Glutamatergic neuron (in vitro differentiated cells): ENCODE results near the gene TMEM205. TPM values are rescaled to one million over a fixed set of nuclear protein-coding genes. Genes with fewer than 3 reads are reported as not detected.

Source experiments
- DNase-seq: peaks from one replicate; pipeline ENCODE4 v3.0.0; 2022
- H3K27ac Mint-ChIP-seq: one replicate; pipeline ENCODE4 v1.8.0; 2020; ENCODE audit warnings: mild to moderate bottlenecking, mixed read lengths, inconsistent platforms; ENCODE audit not compliant: unreplicated experiment
- H3K27me3 Mint-ChIP-seq: one replicate; pipeline ENCODE4 v1.8.0; 2020; ENCODE audit warnings: mild to moderate bottlenecking, moderate library complexity, mixed read lengths, inconsistent platforms; ENCODE audit not compliant: unreplicated experiment
- H3K36me3 Mint-ChIP-seq: one replicate; pipeline ENCODE4 v1.8.0; 2020; ENCODE audit warnings: mild to moderate bottlenecking, mixed read lengths, inconsistent platforms; ENCODE audit not compliant: unreplicated experiment
- H3K4me1 Mint-ChIP-seq: one replicate; pipeline ENCODE4 v1.8.0; 2020; ENCODE audit warnings: mild to moderate bottlenecking, low read depth, mixed read lengths, inconsistent platforms; ENCODE audit not compliant: unreplicated experiment
- H3K4me3 Mint-ChIP-seq: one replicate; pipeline ENCODE4 v1.8.0; 2020; ENCODE audit warnings: mild to moderate bottlenecking, mixed read lengths, inconsistent platforms; ENCODE audit not compliant: unreplicated experiment
- H3K9me3 Mint-ChIP-seq: one replicate; pipeline ENCODE4 v1.8.0; 2020; ENCODE audit warnings: mild to moderate bottlenecking, moderate library complexity, mixed read lengths, inconsistent platforms; ENCODE audit not compliant: unreplicated experiment
- total RNA-seq: library from RNA; stranded (reverse); fragmentation: NEBNext Ultra II Directional; extraction: Animal tissue kit (Norgen Biotek cat#: 25700); gene quantifications from one replicate; pipeline ENCODE4 v1.2.1, GENCODE V29; 2021; ENCODE audit not compliant: unreplicated experiment
- TF ChIP-seq, protein P1 (sequence below): fragments of 200-600 bp; sonication (generic); IDR thresholded peaks from one replicate; pipeline ENCODE4 v1.5.0; 2021; ENCODE audit not compliant: partially characterized antibody, unreplicated experiment

Gene TMEM205
- total RNA-seq, 1 donor from 2014 or later = 43.1 TPM

DNA sequence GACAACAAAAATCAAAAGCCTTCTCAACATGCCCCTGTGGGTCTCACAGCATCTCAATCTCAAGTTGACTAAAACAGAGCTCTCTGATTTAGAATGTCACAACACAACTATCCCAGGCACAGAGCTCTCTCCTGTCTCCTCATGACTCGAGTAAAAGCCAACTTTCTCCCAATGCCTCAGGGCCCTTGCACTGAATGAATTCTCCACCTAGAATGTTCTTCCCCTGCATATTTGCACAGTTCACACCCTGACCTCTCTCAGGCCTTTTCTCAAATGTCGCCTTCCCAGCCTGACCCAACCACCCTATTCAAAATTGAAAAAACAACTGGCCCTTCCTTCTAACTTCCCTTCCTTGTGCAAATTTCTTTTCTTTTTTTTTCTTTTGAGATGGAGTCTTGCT lies 24.7 kb upstream of the TMEM205 start:
- TF ChIP-seq, protein P1, sequence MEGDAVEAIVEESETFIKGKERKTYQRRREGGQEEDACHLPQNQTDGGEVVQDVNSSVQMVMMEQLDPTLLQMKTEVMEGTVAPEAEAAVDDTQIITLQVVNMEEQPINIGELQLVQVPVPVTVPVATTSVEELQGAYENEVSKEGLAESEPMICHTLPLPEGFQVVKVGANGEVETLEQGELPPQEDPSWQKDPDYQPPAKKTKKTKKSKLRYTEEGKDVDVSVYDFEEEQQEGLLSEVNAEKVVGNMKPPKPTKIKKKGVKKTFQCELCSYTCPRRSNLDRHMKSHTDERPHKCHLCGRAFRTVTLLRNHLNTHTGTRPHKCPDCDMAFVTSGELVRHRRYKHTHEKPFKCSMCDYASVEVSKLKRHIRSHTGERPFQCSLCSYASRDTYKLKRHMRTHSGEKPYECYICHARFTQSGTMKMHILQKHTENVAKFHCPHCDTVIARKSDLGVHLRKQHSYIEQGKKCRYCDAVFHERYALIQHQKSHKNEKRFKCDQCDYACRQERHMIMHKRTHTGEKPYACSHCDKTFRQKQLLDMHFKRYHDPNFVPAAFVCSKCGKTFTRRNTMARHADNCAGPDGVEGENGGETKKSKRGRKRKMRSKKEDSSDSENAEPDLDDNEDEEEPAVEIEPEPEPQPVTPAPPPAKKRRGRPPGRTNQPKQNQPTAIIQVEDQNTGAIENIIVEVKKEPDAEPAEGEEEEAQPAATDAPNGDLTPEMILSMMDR = no peak
- Mint-ChIP-seq H3K9me3 (peaks cover 3% of the 10 kb centered on the region), H3K27me3 (peaks cover 6% of the 10 kb centered on the region), H3K36me3 (no peaks in the 10 kb centered on the region), H3K4me1 (peaks cover 12% of the 10 kb centered on the region), H3K27ac (no peak overlapping the region), H3K4me3 (no peak overlapping the region)
- DNase-seq = no peak

DNA sequence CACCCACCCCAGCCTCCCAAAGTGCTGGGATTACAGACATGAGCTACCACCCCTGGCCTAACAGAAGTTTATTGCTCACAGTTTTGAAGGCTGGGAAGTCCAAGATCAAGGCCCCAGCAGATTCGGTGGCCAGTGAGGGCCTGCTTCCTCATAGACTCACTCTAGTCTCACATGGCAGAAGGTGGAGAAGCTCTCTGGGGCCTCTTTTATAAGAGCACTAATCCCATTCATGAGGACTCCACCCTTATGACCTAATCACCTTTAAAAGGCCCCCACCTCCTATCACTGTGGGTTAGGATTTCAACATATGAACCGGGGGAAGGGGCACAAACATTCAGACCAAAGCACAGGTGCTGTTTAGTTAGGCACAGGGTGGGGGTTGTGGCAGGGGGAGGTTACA lies 21.5 kb upstream of the TMEM205 start:
- TF ChIP-seq, protein P1 = no peak
- no peak for DNase-seq
- Mint-ChIP-seq H3K27ac (no peak overlapping the region), H3K4me3 (no peak overlapping the region), H3K4me1 (peaks cover 12% of the 10 kb centered on the region), H3K27me3 (peaks cover 11% of the 10 kb centered on the region), H3K9me3 (peaks cover 3% of the 10 kb centered on the region), H3K36me3 (no peaks in the 10 kb centered on the region)

DNA sequence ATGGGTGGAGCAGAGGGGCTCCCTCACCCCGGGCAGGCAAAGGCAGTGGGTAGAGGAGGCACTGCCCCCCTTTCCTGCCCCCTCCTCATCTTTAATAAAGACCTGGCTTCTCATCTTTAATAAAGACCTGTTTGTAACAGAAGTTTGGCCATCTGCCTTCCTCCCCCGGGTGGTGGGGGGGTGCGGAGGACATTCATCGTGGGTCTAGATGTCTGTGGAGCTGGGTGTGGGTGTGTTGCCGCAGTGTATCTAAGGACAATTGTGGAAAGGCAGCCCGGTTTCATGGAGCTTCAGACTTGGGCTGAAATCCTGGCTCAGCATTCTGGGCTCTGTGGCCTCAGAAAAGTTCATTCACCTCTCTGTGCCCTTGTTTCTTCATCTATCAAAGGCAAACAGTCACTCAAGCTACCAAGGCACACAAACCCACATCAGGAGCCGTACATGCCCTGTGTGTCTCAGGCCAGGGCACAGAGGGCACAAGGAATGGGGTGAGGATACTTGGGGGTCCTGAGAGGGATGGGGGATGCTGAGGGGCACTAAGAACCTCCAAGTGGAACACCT lies 19.6 kb upstream of the TMEM205 start:
- Mint-ChIP-seq H3K4me3 (peak overlapping the region; percentile 30), H3K9me3 (peaks cover 8% of the 10 kb centered on the region), H3K27me3 (peaks cover 6% of the 10 kb centered on the region), H3K4me1 (peaks cover 18% of the 10 kb centered on the region), H3K27ac (peak overlapping the region; percentile 66), H3K36me3 (no peaks in the 10 kb centered on the region)
- no peak for DNase-seq
- TF ChIP-seq, protein P1 = no peak

DNA sequence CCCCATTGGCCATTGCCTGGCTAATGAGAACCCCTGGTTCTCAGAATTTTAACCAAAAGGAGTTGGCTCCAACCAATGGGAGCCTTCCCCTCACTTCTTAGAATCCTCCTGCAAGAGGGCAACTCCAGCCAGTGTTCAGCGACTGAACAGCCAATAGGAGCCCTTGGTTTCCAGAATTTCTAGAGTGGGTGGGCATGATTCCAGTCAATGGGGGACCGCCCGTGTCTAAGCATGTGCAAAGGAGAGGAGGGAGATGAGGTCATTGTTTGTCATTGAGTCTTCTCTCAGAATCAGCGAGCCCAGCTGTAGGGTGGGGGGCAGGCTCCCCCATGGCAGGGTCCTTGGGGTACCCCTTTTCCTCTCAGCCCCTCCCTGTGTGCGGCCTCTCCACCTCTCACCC lies 18.9 kb upstream of the TMEM205 start:
- Mint-ChIP-seq H3K27ac (no peak overlapping the region), H3K9me3 (peaks cover 8% of the 10 kb centered on the region), H3K4me3 (no peak overlapping the region), H3K4me1 (peaks cover 18% of the 10 kb centered on the region), H3K27me3 (peaks cover 6% of the 10 kb centered on the region), H3K36me3 (no peaks in the 10 kb centered on the region)
- no peak for DNase-seq
- TF ChIP-seq, protein P1 = no peak

DNA sequence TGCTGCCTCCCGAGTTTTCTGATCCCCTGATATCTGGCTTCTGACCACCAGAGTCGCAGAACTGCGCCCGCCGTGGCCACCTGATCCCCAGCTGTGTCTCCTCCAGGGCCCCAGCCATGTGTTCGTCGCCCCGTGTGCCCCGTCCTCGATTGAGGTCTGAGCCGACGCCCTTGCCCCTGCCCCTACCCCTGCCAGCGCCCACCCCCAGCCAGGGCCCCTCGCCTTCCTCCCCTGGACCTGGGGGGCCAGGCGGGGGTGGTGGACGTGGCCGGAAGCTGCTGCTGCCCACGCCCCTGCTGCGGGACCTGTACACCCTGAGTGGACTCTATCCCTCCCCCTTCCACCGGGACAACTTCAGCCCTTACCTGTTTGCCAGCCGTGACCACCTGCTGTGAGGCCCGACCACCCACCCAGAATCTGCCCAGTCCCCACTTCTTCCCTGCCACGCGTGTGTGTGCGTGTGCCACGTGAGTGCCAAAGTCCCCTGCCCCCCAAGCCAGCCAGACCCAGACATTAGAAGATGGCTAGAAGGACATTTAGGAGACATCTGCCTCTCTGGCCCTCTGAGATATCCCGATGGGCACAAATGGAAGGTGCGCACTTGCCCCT lies 18.3 kb upstream of the TMEM205 start:
- DNase-seq = no peak
- Mint-ChIP-seq H3K4me3 (no peak overlapping the region), H3K36me3 (no peaks in the 10 kb centered on the region), H3K9me3 (peaks cover 8% of the 10 kb centered on the region), H3K27me3 (peaks cover 6% of the 10 kb centered on the region), H3K27ac (no peak overlapping the region), H3K4me1 (peaks cover 16% of the 10 kb centered on the region)
- TF ChIP-seq, protein P1 = no peak
